Loucy (cell line): Measurements from ENCODE around the gene NHS.

Source experiments
- H2AFZ ChIP-seq: fragments of 200-600 bp; sonication (generic); 2 replicates; pipeline ENCODE4 v1.6.0; 2016; ENCODE audit warnings: antibody characterized with exemption, mild to moderate bottlenecking, low read length, moderate library complexity
- H3F3A ChIP-seq: fragments of 200-600 bp; 2 replicates; pipeline ENCODE4 v1.6.0; 2016; ENCODE audit warnings: antibody characterized with exemption, low read depth, mild to moderate bottlenecking
- H3K27me3 ChIP-seq: fragments of 200-600 bp; sonication (generic); 2 replicates; pipeline ENCODE4 v1.6.1; 2014; ENCODE audit warnings: low read length, mild to moderate bottlenecking; ENCODE audit not compliant: insufficient read depth, poor library complexity, severe bottlenecking
- H3K36me3 ChIP-seq: fragments of 200-600 bp; sonication (generic); 2 replicates; pipeline ENCODE4 v1.6.1; 2016; ENCODE audit warnings: low read length; ENCODE audit not compliant: insufficient read depth
- H3K4me1 ChIP-seq: fragments of 200-600 bp; sonication (generic); 2 replicates; pipeline ENCODE4 v1.5.1; 2014; ENCODE audit warnings: low read length, mild to moderate bottlenecking; ENCODE audit not compliant: insufficient read depth, poor library complexity, severe bottlenecking
- H3K4me2 ChIP-seq: fragments of 200-600 bp; sonication (generic); 2 replicates; pipeline ENCODE4 v1.6.0; 2014; ENCODE audit warnings: antibody characterized with exemption, low read length, low read depth, mild to moderate bottlenecking; ENCODE audit not compliant: poor library complexity, severe bottlenecking
- H3K4me3 ChIP-seq: fragments of 200-600 bp; sonication (generic); 2 replicates; pipeline ENCODE4 v1.5.1; 2014; ENCODE audit warnings: low read length, mild to moderate bottlenecking, mixed read lengths; ENCODE audit not compliant: poor library complexity, severe bottlenecking
- H3K79me2 ChIP-seq: fragments of 200-600 bp; sonication (generic); 2 replicates; pipeline ENCODE4 v1.6.1; 2014; ENCODE audit warnings: low read length; ENCODE audit not compliant: insufficient read depth
- H3K9ac ChIP-seq: fragments of 200-600 bp; sonication (generic); 2 replicates; pipeline ENCODE4 v1.6.0; 2014; ENCODE audit warnings: mild to moderate bottlenecking, low read depth, low read length, moderate library complexity; ENCODE audit not compliant: poor library complexity, severe bottlenecking
- H3K9me2 ChIP-seq: fragments of 200-600 bp; sonication (generic); replicated peaks from 2 replicates; pipeline ENCODE4 v1.6.1; 2016; ENCODE audit warnings: low read depth, low read length, mixed read lengths
- H3K9me3 ChIP-seq: fragments of 200-600 bp; sonication (generic); 2 replicates; pipeline ENCODE4 v1.6.1; 2014; ENCODE audit warnings: mild to moderate bottlenecking, antibody characterized with exemption, low read length, low read depth; ENCODE audit not compliant: insufficient read depth
- H4K20me1 ChIP-seq: fragments of 200-600 bp; sonication (generic); 2 replicates; pipeline ENCODE4 v1.6.0; 2014; ENCODE audit warnings: antibody characterized with exemption, low read length, mild to moderate bottlenecking; ENCODE audit not compliant: insufficient read depth, poor library complexity, severe bottlenecking
- EZH2phosphoT487 ChIP-seq: fragments of 200-600 bp; IDR thresholded peaks from 2 replicates; pipeline ENCODE4 v1.6.1; 2018; ENCODE audit warnings: antibody characterized with exemption, mild to moderate bottlenecking, moderate library complexity, borderline replicate concordance
- TF ChIP-seq, protein P1 (sequence below): fragments of 200-600 bp; sonication (generic); conservative IDR thresholded peaks from 2 replicates; pipeline ENCODE4 v1.5.1; 2014; ENCODE audit warnings: mild to moderate bottlenecking, antibody characterized with exemption, low read length

NHS gene

DNA sequence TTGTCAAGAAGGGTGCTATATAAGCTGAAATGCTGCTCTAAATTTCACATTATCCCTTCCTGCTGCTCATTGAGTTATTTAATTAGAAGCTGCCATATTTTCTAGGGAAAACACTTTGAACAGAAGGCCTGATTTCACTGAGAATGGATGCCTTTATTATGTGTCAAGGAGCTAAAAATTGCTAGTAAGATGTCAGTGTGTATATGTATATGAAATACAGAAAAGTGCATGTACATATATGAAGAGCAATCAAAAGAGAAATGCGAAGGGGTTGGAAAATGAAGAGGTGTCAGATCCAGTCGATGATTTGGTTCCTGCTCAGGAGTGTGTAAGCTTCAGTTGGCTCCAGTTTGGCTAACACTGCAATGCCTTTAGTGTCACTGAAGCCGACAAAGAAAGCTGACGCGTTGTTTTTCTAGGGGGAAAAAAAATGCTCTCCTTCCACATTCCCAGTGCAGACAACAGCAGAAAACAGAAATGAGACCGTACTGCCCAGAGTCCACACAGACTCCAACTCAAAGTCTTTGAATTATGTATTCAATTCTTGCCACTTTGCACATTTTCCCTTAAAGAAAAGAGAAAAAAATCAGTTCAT lies 154.2 kb downstream of the NHS start:
- H3F3A ChIP-seq = no peaks in the 10 kb centered on the region
- no peak overlapping the region for H3K4me2 ChIP-seq
- no peaks in the 10 kb centered on the region for H3K79me2 ChIP-seq
- no peaks in the 10 kb centered on the region for H3K27me3 ChIP-seq
- no peaks in the 10 kb centered on the region for H3K9me2 ChIP-seq
- TF ChIP-seq, protein P1, sequence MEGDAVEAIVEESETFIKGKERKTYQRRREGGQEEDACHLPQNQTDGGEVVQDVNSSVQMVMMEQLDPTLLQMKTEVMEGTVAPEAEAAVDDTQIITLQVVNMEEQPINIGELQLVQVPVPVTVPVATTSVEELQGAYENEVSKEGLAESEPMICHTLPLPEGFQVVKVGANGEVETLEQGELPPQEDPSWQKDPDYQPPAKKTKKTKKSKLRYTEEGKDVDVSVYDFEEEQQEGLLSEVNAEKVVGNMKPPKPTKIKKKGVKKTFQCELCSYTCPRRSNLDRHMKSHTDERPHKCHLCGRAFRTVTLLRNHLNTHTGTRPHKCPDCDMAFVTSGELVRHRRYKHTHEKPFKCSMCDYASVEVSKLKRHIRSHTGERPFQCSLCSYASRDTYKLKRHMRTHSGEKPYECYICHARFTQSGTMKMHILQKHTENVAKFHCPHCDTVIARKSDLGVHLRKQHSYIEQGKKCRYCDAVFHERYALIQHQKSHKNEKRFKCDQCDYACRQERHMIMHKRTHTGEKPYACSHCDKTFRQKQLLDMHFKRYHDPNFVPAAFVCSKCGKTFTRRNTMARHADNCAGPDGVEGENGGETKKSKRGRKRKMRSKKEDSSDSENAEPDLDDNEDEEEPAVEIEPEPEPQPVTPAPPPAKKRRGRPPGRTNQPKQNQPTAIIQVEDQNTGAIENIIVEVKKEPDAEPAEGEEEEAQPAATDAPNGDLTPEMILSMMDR = no peak
- no peak for TF ChIP-seq EZH2phosphoT487
- no peaks in the 10 kb centered on the region for H4K20me1 ChIP-seq
- no peak overlapping the region for H3K4me3 ChIP-seq
- no peaks in the 10 kb centered on the region for H3K9me3 ChIP-seq
- H3K9ac ChIP-seq = no peak overlapping the region
- H3K4me1 ChIP-seq = no peaks in the 10 kb centered on the region
- H3K36me3 ChIP-seq = no peaks in the 10 kb centered on the region
- H2AFZ ChIP-seq = no peak overlapping the region

DNA sequence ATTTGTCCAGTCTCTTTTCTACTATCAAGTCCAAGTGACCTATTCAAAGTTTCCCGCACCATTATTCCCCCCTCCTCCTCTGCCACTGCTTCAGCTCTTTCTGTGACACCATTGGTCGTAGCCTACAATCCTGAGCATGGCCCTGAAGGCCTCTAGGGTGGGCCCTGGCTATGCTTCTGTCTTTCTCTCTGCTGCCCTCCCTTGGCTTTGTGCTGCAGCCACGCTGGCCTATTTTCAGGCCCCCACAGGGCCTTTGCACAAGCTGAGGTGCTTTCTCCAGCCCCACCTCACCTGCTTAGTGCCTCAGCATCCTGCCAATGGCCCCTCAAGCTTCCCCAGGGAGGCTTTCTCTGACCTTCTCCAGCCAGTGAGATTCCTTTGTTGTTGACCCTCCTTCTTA lies 156.5 kb downstream of the NHS start:
- Histone ChIP-seq H3K27me3 (no peaks in the 10 kb centered on the region), H3K4me2 (no peak overlapping the region), H3K4me3 (no peak overlapping the region), H3K9me2 (no peaks in the 10 kb centered on the region), H3K36me3 (no peaks in the 10 kb centered on the region), H2AFZ (no peak overlapping the region), H3K9me3 (no peaks in the 10 kb centered on the region), H3K79me2 (no peaks in the 10 kb centered on the region), H3K4me1 (no peaks in the 10 kb centered on the region), H3K9ac (no peak overlapping the region), H4K20me1 (no peaks in the 10 kb centered on the region), H3F3A (no peaks in the 10 kb centered on the region)
- TF ChIP-seq, protein P1 = no peak
- no peak for TF ChIP-seq EZH2phosphoT487

DNA sequence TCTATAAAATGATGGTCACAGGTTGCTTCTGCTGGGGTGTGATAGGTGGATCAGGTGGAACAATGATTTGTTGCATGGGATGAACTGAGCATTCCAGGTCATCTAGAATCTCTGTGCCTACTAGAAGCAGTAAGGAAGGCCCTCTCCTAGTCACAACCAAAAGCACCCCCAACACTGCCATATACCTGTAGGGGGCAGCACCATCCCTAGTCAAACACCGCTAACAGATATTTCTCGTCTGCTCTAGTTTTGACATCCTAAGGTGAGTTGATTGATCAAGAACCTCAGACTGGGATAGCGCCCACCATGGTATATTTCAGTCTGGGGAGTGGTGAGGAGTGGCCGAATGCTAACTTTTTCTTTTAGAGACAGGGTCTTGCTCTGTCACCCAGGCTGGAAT lies 160.2 kb downstream of the NHS start:
- Histone ChIP-seq H3K36me3 (no peaks in the 10 kb centered on the region), H2AFZ (no peak overlapping the region), H3K27me3 (no peaks in the 10 kb centered on the region), H4K20me1 (no peaks in the 10 kb centered on the region), H3K79me2 (no peaks in the 10 kb centered on the region), H3F3A (no peaks in the 10 kb centered on the region), H3K4me1 (no peaks in the 10 kb centered on the region), H3K9me2 (no peaks in the 10 kb centered on the region), H3K9ac (no peak overlapping the region), H3K9me3 (no peaks in the 10 kb centered on the region), H3K4me2 (no peak overlapping the region), H3K4me3 (no peak overlapping the region)
- no peak for TF ChIP-seq EZH2phosphoT487
- TF ChIP-seq, protein P1 = peak; percentile 40
